Liver (tissue), 9 donors: ENCODE results near the gene TMEM63A. TPM values are rescaled to one million over a fixed set of nuclear protein-coding genes. Genes with fewer than 3 reads are reported as not detected.

ENCODE experiments used
- DNase-seq: peaks from one replicate; pipeline ENCODE4 v3.0.0-alpha.2; 2017; ENCODE audit warnings: low spot score
- H3K27ac ChIP-seq, 2 donors: one replicate each; pipeline ENCODE4 v1.7.0; 2013; ENCODE audit warnings: inconsistent platforms in 2 of 2, low read length in 2 of 2, control low read depth in 1 of 2, low read depth in 1 of 2, mild to moderate bottlenecking in 1 of 2
- H3K27me3 ChIP-seq, 4 donors: one replicate each; pipeline versions ENCODE4 v1.6.1 to v1.7.0; 2013; ENCODE audit warnings: low read length in 3 of 4, inconsistent platforms in 1 of 4, mild to moderate bottlenecking in 1 of 4, moderate library complexity in 1 of 4; ENCODE audit not compliant: control insufficient read depth in 4 of 4, insufficient read depth in 4 of 4
- H3K36me3 ChIP-seq, 4 donors: one replicate each; pipeline versions ENCODE4 v1.6.1 to v1.7.0; 2013; ENCODE audit warnings: low read length in 3 of 4, mild to moderate bottlenecking in 3 of 4, low read depth in 1 of 4, moderate library complexity in 1 of 4; ENCODE audit not compliant: control insufficient read depth in 4 of 4, insufficient read depth in 3 of 4
- H3K4me1 ChIP-seq, 4 donors: one replicate each; pipeline versions ENCODE4 v1.6.1 to v1.7.0; 2013; ENCODE audit warnings: low read length in 3 of 4, mild to moderate bottlenecking in 3 of 4, moderate library complexity in 1 of 4; ENCODE audit not compliant: control insufficient read depth in 4 of 4, insufficient read depth in 4 of 4
- H3K4me3 ChIP-seq, 3 donors: one replicate each; pipeline versions ENCODE4 v1.6.1 to v1.7.0; 2013; ENCODE audit warnings: low read length in 3 of 3, control low read depth in 1 of 3, low read depth in 1 of 3, mild to moderate bottlenecking in 1 of 3
- H3K9ac ChIP-seq, 2 donors: one replicate each; pipeline ENCODE4 v1.7.0; 2013; ENCODE audit warnings: low read length in 2 of 2, mild to moderate bottlenecking in 2 of 2, moderate library complexity in 2 of 2, control low read depth in 1 of 2, low read depth in 1 of 2
- H3K9me3 ChIP-seq, 4 donors: one replicate each; pipeline versions ENCODE4 v1.6.1 to v1.7.0; 2013; ENCODE audit warnings: low read length in 3 of 4; ENCODE audit not compliant: control insufficient read depth in 4 of 4
- EGR1 ChIP-seq, 2 donors: IDR thresholded peaks; 2 replicates each; pipeline ENCODE4 v1.6.1; 2016 to 2018; ENCODE audit warnings: antibody characterized with exemption in 2 of 2, low read depth in 2 of 2
- FOXA1 ChIP-seq: IDR thresholded peaks from 2 replicates; pipeline ENCODE4 v1.6.1; 2016; ENCODE audit warnings: antibody characterized with exemption
- FOXA2 ChIP-seq: IDR thresholded peaks from 2 replicates; pipeline ENCODE4 v1.6.1; 2016; ENCODE audit warnings: antibody characterized with exemption
- GABPA ChIP-seq, 2 donors: IDR thresholded peaks in 1 of 2; conservative IDR thresholded peaks in 1 of 2; 2 replicates each; pipeline ENCODE4 v1.6.1; 2016; ENCODE audit warnings: antibody characterized with exemption in 2 of 2, mild to moderate bottlenecking in 1 of 2, moderate library complexity in 1 of 2
- HNF4G ChIP-seq: IDR thresholded peaks from 2 replicates; pipeline ENCODE4 v1.6.1; 2016; ENCODE audit warnings: antibody characterized with exemption
- JUND ChIP-seq, 2 donors: IDR thresholded peaks; 2 replicates each; pipeline ENCODE4 v1.6.1; 2016; ENCODE audit warnings: antibody characterized with exemption in 2 of 2
- RAD21 ChIP-seq, 2 donors: IDR thresholded peaks; 2 replicates each; pipeline ENCODE4 v1.6.1; 2016; ENCODE audit warnings: antibody characterized with exemption in 2 of 2, mild to moderate bottlenecking in 2 of 2
- RXRA ChIP-seq, 2 donors: IDR thresholded peaks; 2 replicates each; pipeline ENCODE4 v1.6.1; 2017 to 2018; ENCODE audit warnings: antibody characterized with exemption in 2 of 2, mild to moderate bottlenecking in 1 of 2
- SP1 ChIP-seq: IDR thresholded peaks from 2 replicates; pipeline ENCODE4 v1.6.1; 2018; ENCODE audit warnings: antibody characterized with exemption, mild to moderate bottlenecking
- TAF1 ChIP-seq: conservative IDR thresholded peaks from 2 replicates; pipeline ENCODE4 v1.6.1; 2016; ENCODE audit warnings: antibody characterized with exemption, mild to moderate bottlenecking
- WGBS: extraction: QIAGEN DNeasy Blood & Tissue Kit; methylation state at CpG from one replicate; pipeline ENCODE4 v1.1.7; 2013; 5-methylcytosine and 5-hydroxymethylcytosine counted together
- polyA plus RNA-seq, 2 donors: library from polyadenylated mRNA; stranded (reverse) in 1 of 2; unstranded in 1 of 2; fragments of 200-250 nt in 1 of 2; fragments of >200 nt in 1 of 2; fragmentation: Nextera tagmentation in 1 of 2; extraction: Ambion mirVana in 1 of 2; gene quantifications; one replicate each; pipeline versions ENCODE4 v1.2.1 to v1.2.3, GENCODE V29; 2013 to 2015
- total RNA-seq, 2 donors: library from RNA; depleted of rRNA; stranded (reverse); fragments of >200 nt; gene quantifications; one replicate each; pipeline ENCODE4 v1.2.3, GENCODE V29; 2014
- TF ChIP-seq, protein P1 (sequence below): IDR thresholded peaks from 2 replicates; pipeline ENCODE4 v1.6.1; 2016; ENCODE audit warnings: antibody characterized with exemption, mild to moderate bottlenecking
- TF ChIP-seq, protein P2 (sequence below): IDR thresholded peaks from 2 replicates; pipeline ENCODE4 v1.6.1; 2016; ENCODE audit warnings: antibody characterized with exemption
- TF ChIP-seq, protein P3 (sequence below): IDR thresholded peaks from 2 replicates; pipeline ENCODE4 v1.6.1; 2016; ENCODE audit warnings: antibody characterized with exemption
- TF ChIP-seq, protein P4 (sequence below): IDR thresholded peaks from 2 replicates; pipeline ENCODE4 v1.6.1; 2016; ENCODE audit warnings: antibody characterized with exemption
- donor health status: healthy.
- donor health status: healthy.
- donor health status: healthy.
- donor health status: healthy.
- donor health status: healthy.

TMEM63A gene
- total and polyA plus RNA-seq, 4 donors, result 9.6 to 54.0 (median 11.6) TPM

DNA sequence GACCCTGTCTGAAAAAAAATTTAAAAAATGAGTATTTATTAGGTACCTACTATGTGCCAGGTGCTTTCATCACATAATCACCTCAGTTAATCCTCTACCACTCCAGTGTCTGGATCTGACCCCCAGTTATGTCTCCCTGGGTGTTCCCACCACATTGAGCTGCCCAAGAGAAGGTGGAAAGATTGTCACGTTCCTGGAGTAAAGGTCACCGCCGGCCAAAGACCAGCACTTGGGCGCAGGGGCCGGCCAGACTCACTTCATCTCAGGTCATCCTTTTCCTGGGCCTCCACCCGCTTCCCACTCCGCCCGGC is 41.2 kb upstream of the TMEM63A start:
- peaks cover 2 to 15% (median 7%) of the 10 kb centered on the region in 4 donors for H3K4me1 ChIP-seq
- peak overlapping the region; percentile 75 to 96 for H3K9ac ChIP-seq
- H3K4me3 ChIP-seq, result peak overlapping the region; percentile 80 to 96 (median 92)
- H3K9me3 ChIP-seq, result no peaks in the 10 kb centered on the region
- H3K27me3 ChIP-seq, result no peaks in the 10 kb centered on the region
- TF ChIP-seq TAF1, result no peak
- peak; percentile 11 to 22 for TF ChIP-seq RXRA (IDR thresholded peaks at IDR 0.05)
- peak; percentile 60 for DNase-seq
- H3K36me3 ChIP-seq, result peaks cover 0 to 13% (median 8%) of the 10 kb centered on the region in 4 donors
- 3% methylated on average over 8 of the region's 8 CpGs for WGBS
- peak overlapping the region in 1 of 2 donors; percentile 85 for H3K27ac ChIP-seq

DNA sequence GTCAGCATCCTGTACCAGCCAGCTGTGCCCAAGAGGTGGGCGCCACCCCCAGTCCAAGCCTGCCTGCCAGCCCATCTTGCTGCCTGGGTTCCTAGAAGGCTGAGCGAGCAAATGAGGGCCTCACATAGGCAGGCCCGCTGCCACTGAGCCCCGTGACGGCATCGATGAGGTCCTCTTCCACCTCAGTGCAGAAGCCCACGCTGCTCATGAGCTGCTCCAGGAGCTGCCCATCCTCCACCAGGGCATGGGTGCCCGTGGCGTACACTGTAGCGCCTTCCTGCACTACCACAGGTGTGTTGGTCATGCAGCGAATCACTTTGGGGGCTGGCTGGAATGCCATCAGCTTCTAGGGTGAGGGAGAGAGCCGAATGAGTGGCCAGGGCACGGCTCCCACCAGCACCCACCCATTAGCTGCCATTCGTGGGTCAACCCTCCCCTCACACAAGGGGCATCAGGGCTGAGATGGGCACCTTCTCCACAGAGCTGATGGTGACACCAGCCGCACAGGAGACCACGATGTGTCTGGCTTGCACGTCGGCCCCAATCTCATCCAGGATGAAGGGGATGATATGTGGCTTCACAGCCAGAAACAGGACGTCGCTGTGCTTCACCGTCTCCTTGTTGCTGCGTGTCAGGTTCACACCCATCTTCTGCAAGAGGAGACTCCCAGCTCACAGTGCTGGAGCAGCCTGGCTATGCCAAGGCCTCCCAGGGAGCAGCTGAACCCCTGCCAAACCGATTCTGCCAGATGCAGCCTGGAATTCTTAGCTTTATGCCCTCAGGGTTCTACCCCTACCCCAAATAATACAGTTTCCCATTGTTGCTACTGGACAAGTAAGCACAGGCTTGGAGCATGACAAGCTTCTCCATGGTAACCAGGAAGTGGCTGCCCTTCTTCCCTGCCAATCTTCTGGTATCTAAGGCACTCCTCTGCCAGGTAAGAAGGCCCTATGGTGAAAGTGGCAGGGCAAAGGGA is 39.8 kb upstream of the TMEM63A start:
- Histone ChIP-seq H3K9ac (no peak overlapping the region), H3K27me3 (no peaks in the 10 kb centered on the region), H3K9me3 (no peaks in the 10 kb centered on the region), H3K4me1 (peaks cover 2 to 15% (median 7%) of the 10 kb centered on the region in 4 donors), H3K36me3 (peaks cover 0 to 22% (median 12%) of the 10 kb centered on the region in 4 donors), H3K4me3 (no peak overlapping the region), H3K27ac (no peak overlapping the region)
- TF ChIP-seq GABPA (IDR thresholded peaks at IDR 0.05 in 1 of 2, conservative IDR thresholded peaks at IDR 0.05 in 1 of 2), result no peak
- TF ChIP-seq, protein P1, sequence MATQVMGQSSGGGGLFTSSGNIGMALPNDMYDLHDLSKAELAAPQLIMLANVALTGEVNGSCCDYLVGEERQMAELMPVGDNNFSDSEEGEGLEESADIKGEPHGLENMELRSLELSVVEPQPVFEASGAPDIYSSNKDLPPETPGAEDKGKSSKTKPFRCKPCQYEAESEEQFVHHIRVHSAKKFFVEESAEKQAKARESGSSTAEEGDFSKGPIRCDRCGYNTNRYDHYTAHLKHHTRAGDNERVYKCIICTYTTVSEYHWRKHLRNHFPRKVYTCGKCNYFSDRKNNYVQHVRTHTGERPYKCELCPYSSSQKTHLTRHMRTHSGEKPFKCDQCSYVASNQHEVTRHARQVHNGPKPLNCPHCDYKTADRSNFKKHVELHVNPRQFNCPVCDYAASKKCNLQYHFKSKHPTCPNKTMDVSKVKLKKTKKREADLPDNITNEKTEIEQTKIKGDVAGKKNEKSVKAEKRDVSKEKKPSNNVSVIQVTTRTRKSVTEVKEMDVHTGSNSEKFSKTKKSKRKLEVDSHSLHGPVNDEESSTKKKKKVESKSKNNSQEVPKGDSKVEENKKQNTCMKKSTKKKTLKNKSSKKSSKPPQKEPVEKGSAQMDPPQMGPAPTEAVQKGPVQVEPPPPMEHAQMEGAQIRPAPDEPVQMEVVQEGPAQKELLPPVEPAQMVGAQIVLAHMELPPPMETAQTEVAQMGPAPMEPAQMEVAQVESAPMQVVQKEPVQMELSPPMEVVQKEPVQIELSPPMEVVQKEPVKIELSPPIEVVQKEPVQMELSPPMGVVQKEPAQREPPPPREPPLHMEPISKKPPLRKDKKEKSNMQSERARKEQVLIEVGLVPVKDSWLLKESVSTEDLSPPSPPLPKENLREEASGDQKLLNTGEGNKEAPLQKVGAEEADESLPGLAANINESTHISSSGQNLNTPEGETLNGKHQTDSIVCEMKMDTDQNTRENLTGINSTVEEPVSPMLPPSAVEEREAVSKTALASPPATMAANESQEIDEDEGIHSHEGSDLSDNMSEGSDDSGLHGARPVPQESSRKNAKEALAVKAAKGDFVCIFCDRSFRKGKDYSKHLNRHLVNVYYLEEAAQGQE, result no peak
- TF ChIP-seq SP1, result no peak
- TF ChIP-seq, protein P2, sequence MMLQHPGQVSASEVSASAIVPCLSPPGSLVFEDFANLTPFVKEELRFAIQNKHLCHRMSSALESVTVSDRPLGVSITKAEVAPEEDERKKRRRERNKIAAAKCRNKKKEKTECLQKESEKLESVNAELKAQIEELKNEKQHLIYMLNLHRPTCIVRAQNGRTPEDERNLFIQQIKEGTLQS, result no peak
- no peak for TF ChIP-seq RAD21 (IDR thresholded peaks at IDR 0.05)
- TF ChIP-seq TAF1, result no peak
- no peak for TF ChIP-seq FOXA1
- WGBS, result 95% methylated on average over 23 of the region's 23 CpGs
- no peak for DNase-seq

DNA sequence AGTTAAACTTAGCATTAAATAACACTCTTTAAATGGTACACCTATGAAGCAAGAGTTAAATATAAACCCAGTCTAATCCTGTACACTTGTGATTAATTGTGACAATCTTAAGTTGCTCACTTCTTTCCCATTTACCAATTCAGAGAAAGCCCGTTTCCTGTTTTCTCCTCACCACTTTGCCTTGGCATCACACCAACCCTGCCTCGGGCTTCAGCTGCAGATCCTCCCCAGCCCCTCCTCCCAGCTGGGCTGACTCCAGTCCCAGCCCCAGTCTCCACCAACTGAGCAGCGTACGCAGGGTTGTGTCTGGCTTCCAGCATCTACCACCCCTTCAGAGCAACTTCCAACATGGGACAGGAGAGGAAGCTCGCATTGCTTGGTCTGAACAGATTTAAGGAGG is 37.7 kb upstream of the TMEM63A start:
- H3K9ac ChIP-seq, result no peak overlapping the region
- peaks cover 2 to 15% (median 7%) of the 10 kb centered on the region in 4 donors for H3K4me1 ChIP-seq
- no peak overlapping the region for H3K27ac ChIP-seq
- peaks cover 0 to 28% (median 12%) of the 10 kb centered on the region in 4 donors for H3K36me3 ChIP-seq
- DNase-seq, result no peak
- no peak overlapping the region for H3K4me3 ChIP-seq
- no peaks in the 10 kb centered on the region for H3K27me3 ChIP-seq
- no peaks in the 10 kb centered on the region for H3K9me3 ChIP-seq
- WGBS, result 53% methylated on average over 5 of the region's 5 CpGs
- TF ChIP-seq FOXA2 (no peak), HNF4G (no peak), RAD21 (IDR thresholded peaks at IDR 0.05) (no peak), EGR1 (IDR thresholded peaks at IDR 0.05; ENCODE audit: low read depth in 2 of 2) (no peak), JUND (IDR thresholded peaks at IDR 0.05) (no peak)
- TF ChIP-seq, protein P1, result no peak
- TF ChIP-seq, protein P3, sequence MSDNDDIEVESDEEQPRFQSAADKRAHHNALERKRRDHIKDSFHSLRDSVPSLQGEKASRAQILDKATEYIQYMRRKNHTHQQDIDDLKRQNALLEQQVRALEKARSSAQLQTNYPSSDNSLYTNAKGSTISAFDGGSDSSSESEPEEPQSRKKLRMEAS, result no peak
- TF ChIP-seq, protein P4, sequence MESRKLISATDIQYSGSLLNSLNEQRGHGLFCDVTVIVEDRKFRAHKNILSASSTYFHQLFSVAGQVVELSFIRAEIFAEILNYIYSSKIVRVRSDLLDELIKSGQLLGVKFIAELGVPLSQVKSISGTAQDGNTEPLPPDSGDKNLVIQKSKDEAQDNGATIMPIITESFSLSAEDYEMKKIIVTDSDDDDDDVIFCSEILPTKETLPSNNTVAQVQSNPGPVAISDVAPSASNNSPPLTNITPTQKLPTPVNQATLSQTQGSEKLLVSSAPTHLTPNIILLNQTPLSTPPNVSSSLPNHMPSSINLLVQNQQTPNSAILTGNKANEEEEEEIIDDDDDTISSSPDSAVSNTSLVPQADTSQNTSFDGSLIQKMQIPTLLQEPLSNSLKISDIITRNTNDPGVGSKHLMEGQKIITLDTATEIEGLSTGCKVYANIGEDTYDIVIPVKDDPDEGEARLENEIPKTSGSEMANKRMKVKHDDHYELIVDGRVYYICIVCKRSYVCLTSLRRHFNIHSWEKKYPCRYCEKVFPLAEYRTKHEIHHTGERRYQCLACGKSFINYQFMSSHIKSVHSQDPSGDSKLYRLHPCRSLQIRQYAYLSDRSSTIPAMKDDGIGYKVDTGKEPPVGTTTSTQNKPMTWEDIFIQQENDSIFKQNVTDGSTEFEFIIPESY, result no peak
- TF ChIP-seq, protein P2, result no peak
